AG04450 (cell line): ENCODE data around the gene PDRG1. TPM values are rescaled to one million over a fixed set of nuclear protein-coding genes. Genes with fewer than 3 reads are reported as not detected.
"Not testable (repeated sequence)": the region's sequence is repeated elsewhere in the genome, so short reads cannot be mapped to it uniquely, and the experiment has no call there.

Experiments used
- CTCF ChIA-PET: fragments of 300-600, 350-600 bp; formaldehyde crosslinking; extraction: SDS; loops from one replicate; lab custom pipeline; 2022; ENCODE audit warnings: antibody characterized with exemption, inconsistent platforms; lab: Charles Lee
- POLR2A ChIA-PET: fragments of 350-600 bp; formaldehyde crosslinking; extraction: SDS; loops from one replicate; lab custom pipeline; 2021; ENCODE audit warnings: antibody characterized with exemption, inconsistent platforms; lab: Yijun Ruan, JAX
- DNase-seq: peaks from one replicate; pipeline ENCODE4 v3.0.0-alpha.2; 2011; ENCODE audit warnings: low read depth, low spot score
- H3K27ac ChIP-seq: one replicate; pipeline ENCODE4 v1.5.1; 2012; ENCODE audit warnings: low read depth, low read length, control low read depth
- H3K27me3 ChIP-seq: one replicate; pipeline ENCODE4 v1.6.0; 2012; ENCODE audit warnings: low read length; ENCODE audit not compliant: control insufficient read depth, insufficient read depth
- H3K4me3 ChIP-seq: 2 replicates; pipeline ENCODE4 v1.5.1; 2011; ENCODE audit warnings: mild to moderate bottlenecking, low read depth, low read length, control low read depth
- H3K9me3 ChIP-seq: 2 replicates; pipeline ENCODE4 v1.5.1; 2012; ENCODE audit warnings: low read length; ENCODE audit not compliant: control insufficient read depth, insufficient read depth
- polyA plus RNA-seq: library from polyadenylated mRNA; depleted of rRNA; stranded (reverse); fragments of >200 nt; gene quantifications from 2 replicates; pipeline ENCODE4 v1.2.3, GENCODE V29; 2011
- TF ChIP-seq, protein P1 (sequence below): IDR thresholded peaks from 2 replicates; pipeline ENCODE4 v1.5.1; 2011; ENCODE audit warnings: low read depth, low read length, control low read depth, inconsistent platforms

PDRG1 gene
- polyA plus RNA-seq, 1 experiment, result 13.2 TPM

DNA sequence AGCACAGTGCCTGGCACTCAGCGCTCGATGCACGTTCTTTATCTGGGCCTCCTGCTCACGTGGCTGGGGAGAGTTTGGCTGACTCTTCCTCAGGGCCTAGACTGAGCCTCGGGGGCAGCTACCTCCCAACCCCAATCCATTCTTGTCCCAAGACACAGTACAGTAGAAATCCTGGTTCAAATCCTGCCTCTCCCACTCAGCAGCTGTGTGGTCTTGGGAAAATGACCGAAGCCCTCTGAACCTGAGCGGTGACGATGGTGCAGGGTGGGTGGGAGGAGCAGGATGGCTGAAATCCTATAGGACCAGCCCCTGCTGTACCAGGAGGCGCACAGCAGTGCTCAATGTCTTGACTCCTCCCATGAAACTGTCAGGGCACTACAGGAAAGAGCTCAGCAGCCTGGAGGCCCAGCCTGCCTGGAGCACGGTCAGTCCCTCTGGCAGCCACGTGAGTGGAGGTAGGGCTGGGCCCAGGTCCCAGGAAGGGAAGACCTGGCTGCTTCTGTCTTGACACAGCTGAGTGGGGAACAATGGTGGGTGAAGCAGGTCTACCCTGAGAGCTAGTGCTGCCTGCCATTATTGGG lies 31.5 kb downstream of the PDRG1 start:
- Histone ChIP-seq H3K27ac (no peak overlapping the region), H3K4me3 (no peak overlapping the region), H3K27me3 (peaks cover 36% of the 10 kb centered on the region), H3K9me3 (no peaks in the 10 kb centered on the region)
- POLR2A ChIA-PET, result no interaction called here
- DNase-seq, result no peak
- TF ChIP-seq, protein P1, sequence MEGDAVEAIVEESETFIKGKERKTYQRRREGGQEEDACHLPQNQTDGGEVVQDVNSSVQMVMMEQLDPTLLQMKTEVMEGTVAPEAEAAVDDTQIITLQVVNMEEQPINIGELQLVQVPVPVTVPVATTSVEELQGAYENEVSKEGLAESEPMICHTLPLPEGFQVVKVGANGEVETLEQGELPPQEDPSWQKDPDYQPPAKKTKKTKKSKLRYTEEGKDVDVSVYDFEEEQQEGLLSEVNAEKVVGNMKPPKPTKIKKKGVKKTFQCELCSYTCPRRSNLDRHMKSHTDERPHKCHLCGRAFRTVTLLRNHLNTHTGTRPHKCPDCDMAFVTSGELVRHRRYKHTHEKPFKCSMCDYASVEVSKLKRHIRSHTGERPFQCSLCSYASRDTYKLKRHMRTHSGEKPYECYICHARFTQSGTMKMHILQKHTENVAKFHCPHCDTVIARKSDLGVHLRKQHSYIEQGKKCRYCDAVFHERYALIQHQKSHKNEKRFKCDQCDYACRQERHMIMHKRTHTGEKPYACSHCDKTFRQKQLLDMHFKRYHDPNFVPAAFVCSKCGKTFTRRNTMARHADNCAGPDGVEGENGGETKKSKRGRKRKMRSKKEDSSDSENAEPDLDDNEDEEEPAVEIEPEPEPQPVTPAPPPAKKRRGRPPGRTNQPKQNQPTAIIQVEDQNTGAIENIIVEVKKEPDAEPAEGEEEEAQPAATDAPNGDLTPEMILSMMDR, result no peak
- CTCF ChIA-PET, result interaction anchor here (1.9 kb wide), 1 partner anchor 32 kb away, joined by 11 read pairs; the partner anchor contains the start of gene PDRG1

DNA sequence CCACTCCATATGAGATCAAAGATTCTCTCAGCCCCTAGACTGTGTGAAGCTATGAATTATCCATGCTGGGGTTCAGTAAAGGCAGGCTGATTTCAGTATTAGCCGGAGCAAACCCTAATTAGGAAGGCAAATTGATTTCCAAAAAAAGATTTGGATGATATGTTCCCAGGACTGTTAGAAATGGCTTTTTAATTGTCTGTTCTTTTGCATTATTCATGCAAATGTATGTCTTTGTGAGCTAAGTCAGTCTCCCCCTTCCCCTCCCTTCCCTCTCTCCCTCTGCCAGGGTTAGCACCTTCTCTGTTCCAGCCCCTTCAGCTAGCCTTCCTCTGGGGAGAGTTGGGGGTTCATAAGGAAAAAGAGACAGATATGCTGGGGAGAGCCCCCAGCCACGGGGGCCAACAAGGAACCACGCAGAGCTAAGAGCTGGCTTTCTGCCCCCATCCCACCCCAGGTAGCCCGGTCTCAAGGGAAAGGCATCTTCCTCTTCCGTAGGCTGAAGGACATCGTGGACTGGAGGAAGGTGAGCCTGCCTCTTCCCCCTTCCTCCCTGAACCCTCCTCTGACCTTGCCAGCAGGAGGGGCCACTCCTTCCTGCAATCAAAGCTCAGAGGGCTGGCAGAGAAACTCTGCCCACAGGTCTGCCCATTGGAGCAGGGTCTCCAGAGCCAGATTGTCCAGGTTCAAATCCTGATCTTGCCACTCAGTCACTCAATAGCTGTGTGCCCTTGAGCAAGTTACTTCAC lies 32.3 kb downstream of the PDRG1 start:
- Histone ChIP-seq H3K4me3 (no peak overlapping the region), H3K27me3 (peaks cover 37% of the 10 kb centered on the region), H3K27ac (no peak overlapping the region), H3K9me3 (no peaks in the 10 kb centered on the region)
- POLR2A ChIA-PET, result interaction anchor here (0.7 kb wide), 1 partner anchor 182 kb away, joined by 3 read pairs; no protein-coding TSS in a partner anchor
- CTCF ChIA-PET, result interaction anchor here (1.6 to 1.9 kb wide), 2 partner anchors 32 to 67 kb away, joined by 6 to 11 read pairs; partner anchors contain the start of gene PDRG1
- no peak for DNase-seq
- TF ChIP-seq, protein P1, result no peak

- CTCF ChIA-PET, result interaction anchor here (1.6 to 1.9 kb wide), 2 partner anchors 33 to 66 kb away, joined by 6 to 11 read pairs; partner anchors contain the start of gene PDRG1
- POLR2A ChIA-PET, result interaction anchor here (0.7 kb wide), 1 partner anchor 183 kb away, joined by 3 read pairs; no protein-coding TSS in a partner anchor
- H3K4me3 ChIP-seq, result no peak overlapping the region
- H3K27ac ChIP-seq, result no peak overlapping the region
- no peak for DNase-seq
- H3K27me3 ChIP-seq, result peaks cover 44% of the 10 kb centered on the region
- no peaks in the 10 kb centered on the region for H3K9me3 ChIP-seq
- TF ChIP-seq, protein P1, result no peak
Measured at GRCh38 chr20:31918466-31919105, 33.3 kb downstream of the PDRG1 start.

DNA sequence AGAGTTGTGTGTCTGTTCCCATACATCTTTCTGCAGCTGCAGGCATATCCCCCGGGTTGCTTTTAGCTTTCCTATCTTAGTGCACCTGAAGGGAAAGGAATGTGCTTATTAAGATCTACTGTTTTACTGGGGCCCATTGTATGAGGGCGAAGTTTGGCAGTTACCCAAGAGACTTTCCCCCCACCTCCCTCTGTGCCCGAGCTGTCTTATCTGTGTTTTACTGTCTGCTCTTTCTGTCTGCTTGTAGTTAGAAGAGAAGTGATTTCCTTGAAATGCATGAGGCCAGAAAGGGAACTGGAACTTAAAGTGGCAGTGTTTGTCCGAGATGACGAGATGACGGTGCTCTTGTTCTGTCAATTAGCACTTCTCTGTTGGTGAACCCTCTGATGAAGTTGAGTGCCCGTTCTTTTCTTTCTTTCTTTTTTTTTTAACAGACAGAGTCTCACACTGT lies 33.9 kb downstream of the PDRG1 start:
- H3K9me3 ChIP-seq, POLR2A ChIA-PET, DNase-seq, H3K4me3 ChIP-seq, H3K27ac ChIP-seq: not testable (repeated sequence)
- H3K27me3 ChIP-seq, result peaks cover 45% of the 10 kb centered on the region
- CTCF ChIA-PET, result interaction anchor here (1.6 kb wide), 1 partner anchor 65 kb away, joined by 6 read pairs; no protein-coding TSS in a partner anchor

GRCh38 chr20:31916708-31917107 lies 35.1 kb downstream of the PDRG1 start:
- POLR2A ChIA-PET, result no interaction called here
- CTCF ChIA-PET, result interaction anchor here (1.1 kb wide), 1 partner anchor 21 kb away, joined by 3 read pairs; no protein-coding TSS in a partner anchor

More at GRCh38 chr20:31916708-31917107, 35.1 kb downstream of the PDRG1 start:
- no peak for DNase-seq
- no peak overlapping the region for H3K4me3 ChIP-seq
- H3K27me3 ChIP-seq, result peaks cover 54% of the 10 kb centered on the region
- no peak overlapping the region for H3K27ac ChIP-seq
- H3K9me3 ChIP-seq, result no peaks in the 10 kb centered on the region
- TF ChIP-seq, protein P1, result no peak
